Measurements from ENCODE around the gene AGPAT2.

AGPAT2 gene

DNA sequence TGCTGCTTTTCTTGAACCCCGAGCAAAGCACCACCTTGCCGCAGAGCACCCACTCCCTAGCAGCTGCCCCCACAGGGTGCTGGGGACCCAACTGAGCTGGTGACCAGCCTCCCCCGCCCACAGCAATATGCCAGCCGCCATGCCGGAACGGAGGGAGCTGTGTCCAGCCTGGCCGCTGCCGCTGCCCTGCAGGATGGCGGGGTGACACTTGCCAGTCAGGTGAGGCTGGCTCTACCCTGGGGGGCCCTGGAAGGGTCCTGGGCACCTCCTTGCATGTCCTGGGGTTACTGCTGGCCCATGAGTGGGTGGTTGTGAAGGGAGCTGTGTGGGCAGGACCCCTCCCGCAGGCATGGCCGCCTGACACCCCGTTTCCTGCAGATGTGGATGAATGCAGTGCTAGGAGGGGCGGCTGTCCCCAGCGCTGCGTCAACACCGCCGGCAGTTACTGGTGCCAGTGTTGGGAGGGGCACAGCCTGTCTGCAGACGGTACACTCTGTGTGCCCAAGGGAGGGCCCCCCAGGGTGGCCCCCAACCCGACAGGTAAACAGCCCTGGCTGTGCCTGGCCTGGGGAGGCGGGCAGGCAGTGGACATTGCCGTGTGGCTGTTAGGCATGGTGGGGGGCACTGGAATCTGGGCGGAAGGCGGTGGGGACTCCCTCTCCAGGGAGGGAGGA, 17.3 kb downstream of the AGPAT2 start:
- DNase-seq (no peak), ATAC-seq (ENCODE audit: insufficient read depth, low read depth) (no peak)
- Histone ChIP-seq H4K20me1 (ENCODE audit: insufficient read depth, low read length) (no peaks in the 10 kb centered on the region), H3K4me1 (ENCODE audit: insufficient read depth, low read length) (no peaks in the 10 kb centered on the region), H3K9me3 (ENCODE audit: insufficient read depth, low read length, severe bottlenecking) (no peaks in the 10 kb centered on the region), H3K79me2 (ENCODE audit: insufficient read depth, low read length) (no peaks in the 10 kb centered on the region), H3K4me3 (ENCODE audit: low read depth in 1 of 2, low read length in 2 of 2) (no peak overlapping the region), H3K9ac (ENCODE audit: low read depth, low read length) (no peak overlapping the region), H3K27ac (ENCODE audit: low read length) (no peak overlapping the region), H3K36me3 (ENCODE audit: insufficient read depth, low read length) (0 out of 2 replicates have a peak, but pooled peaks cover 3% of the 10 kb centered on the region), H2AFZ (ENCODE audit: low read depth, low read length) (no peak overlapping the region), H3K27me3 (ENCODE audit: insufficient read depth, low read length, poor library complexity) (no peaks in the 10 kb centered on the region), H3K4me2 (ENCODE audit: insufficient read depth, low read length) (no peak overlapping the region)
- TF ChIP-seq, protein P1, sequence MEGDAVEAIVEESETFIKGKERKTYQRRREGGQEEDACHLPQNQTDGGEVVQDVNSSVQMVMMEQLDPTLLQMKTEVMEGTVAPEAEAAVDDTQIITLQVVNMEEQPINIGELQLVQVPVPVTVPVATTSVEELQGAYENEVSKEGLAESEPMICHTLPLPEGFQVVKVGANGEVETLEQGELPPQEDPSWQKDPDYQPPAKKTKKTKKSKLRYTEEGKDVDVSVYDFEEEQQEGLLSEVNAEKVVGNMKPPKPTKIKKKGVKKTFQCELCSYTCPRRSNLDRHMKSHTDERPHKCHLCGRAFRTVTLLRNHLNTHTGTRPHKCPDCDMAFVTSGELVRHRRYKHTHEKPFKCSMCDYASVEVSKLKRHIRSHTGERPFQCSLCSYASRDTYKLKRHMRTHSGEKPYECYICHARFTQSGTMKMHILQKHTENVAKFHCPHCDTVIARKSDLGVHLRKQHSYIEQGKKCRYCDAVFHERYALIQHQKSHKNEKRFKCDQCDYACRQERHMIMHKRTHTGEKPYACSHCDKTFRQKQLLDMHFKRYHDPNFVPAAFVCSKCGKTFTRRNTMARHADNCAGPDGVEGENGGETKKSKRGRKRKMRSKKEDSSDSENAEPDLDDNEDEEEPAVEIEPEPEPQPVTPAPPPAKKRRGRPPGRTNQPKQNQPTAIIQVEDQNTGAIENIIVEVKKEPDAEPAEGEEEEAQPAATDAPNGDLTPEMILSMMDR (IDR thresholded peaks at IDR 0.05; ENCODE audit: borderline replicate concordance, extremely low read depth, low read length, poor library complexity, severe bottlenecking): no peak
- TF ChIP-seq EZH2 (IDR thresholded peaks at IDR 0.05; ENCODE audit: borderline replicate concordance, low read depth, low read length, severe bottlenecking): no peak

DNA sequence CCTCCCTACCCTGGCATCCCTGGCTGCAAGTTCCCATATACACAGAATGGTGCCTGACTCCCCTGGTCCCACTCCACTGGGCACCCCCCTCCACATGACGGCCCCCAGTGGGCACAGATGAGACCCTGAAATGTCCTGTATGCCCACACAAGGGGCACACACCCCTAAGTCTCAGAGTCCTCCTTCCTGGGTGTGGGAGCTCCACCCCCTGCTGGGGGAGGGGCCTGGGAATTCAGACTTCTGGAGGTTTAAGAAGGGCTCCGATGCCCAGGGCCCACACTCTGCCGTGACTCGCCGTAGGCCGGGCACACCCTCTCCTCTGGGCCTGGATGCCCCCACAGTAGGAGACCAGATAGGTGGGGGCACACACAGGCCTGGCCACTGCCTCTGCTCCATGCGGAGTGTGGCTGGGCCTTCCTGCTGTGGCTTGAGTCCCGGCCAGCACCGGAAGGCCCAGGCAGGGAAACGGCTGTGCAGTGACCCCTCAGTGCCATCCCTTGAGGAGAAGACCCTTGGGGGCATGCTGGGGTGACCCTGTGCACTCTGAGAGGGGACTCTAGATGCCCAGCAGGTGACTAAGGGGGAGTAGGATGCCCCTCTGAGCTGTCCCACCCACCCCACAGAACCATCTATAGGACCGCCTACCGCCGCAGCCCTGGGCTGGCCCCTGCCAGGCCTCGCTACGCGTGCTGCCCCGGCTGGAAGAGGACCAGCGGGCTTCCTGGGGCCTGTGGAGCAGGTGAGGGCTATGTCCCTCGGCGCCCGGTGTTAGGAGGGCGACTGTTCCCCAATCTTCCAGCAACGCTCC, 18.1 kb downstream of the AGPAT2 start:
- ATAC-seq (ENCODE audit: insufficient read depth, low read depth) (0 out of 3 replicates have a peak, but pooled peaks have one; percentile 20), DNase-seq (peak; percentile 18)
- no peak overlapping the region for H3K27ac ChIP-seq (ENCODE audit: low read length)
- no peak overlapping the region for H3K9ac ChIP-seq (ENCODE audit: low read depth, low read length)
- no peaks in the 10 kb centered on the region for H4K20me1 ChIP-seq (ENCODE audit: insufficient read depth, low read length)
- TF ChIP-seq, protein P1 (IDR thresholded peaks at IDR 0.05; ENCODE audit: borderline replicate concordance, extremely low read depth, low read length, poor library complexity, severe bottlenecking): no peak
- no peak for TF ChIP-seq EZH2 (IDR thresholded peaks at IDR 0.05; ENCODE audit: borderline replicate concordance, low read depth, low read length, severe bottlenecking)
- no peaks in the 10 kb centered on the region for H3K36me3 ChIP-seq (ENCODE audit: insufficient read depth, low read length)
- no peaks in the 10 kb centered on the region for H3K79me2 ChIP-seq (ENCODE audit: insufficient read depth, low read length)
- no peaks in the 10 kb centered on the region for H3K27me3 ChIP-seq (ENCODE audit: insufficient read depth, low read length, poor library complexity)
- H3K9me3 ChIP-seq (ENCODE audit: insufficient read depth, low read length, severe bottlenecking): no peaks in the 10 kb centered on the region
- no peaks in the 10 kb centered on the region for H3K4me1 ChIP-seq (ENCODE audit: insufficient read depth, low read length)
- no peak overlapping the region for H3K4me3 ChIP-seq (ENCODE audit: low read depth in 1 of 2, low read length in 2 of 2)
- H3K4me2 ChIP-seq (ENCODE audit: insufficient read depth, low read length): no peak overlapping the region
- H2AFZ ChIP-seq (ENCODE audit: low read depth, low read length): no peak overlapping the region

DNA sequence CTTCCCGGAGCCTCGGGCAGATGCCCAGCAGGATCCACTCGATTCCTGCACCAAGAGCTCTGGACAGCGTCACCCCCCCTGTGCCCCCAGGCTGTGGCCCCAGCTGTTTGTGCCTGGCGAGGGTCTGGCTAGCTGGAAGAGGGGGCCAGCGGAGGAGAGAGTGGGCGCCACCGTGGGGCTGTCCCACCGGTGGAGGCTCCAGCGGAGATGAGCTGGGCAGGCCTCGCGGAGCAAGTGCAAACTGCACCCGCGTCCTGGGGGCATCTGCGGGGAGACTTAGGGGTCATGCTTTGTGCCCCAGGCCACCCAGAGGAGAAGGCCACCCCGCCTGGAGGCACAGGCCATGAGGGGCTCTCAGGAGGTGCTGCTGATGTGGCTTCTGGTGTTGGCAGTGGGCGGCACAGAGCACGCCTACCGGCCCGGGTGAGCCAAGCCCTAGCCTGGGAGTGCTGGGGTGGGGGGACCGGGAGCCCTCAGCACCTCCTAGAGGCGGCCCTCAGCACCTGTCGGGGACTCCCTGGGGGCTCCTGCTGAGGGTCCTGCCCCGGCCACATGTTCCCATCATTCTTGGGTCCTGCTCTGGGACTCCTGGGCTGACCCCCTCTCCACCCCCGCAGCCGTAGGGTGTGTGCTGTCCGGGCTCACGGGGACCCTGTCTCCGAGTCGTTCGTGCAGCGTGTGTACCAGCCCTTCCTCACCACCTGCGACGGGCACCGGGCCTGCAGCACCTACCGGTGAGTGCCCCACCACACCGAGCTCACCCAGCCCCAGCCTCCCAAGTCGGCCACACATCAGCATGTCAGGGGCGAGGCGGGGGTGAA, 19.1 kb downstream of the AGPAT2 start:
- H3K79me2 ChIP-seq (ENCODE audit: insufficient read depth, low read length): no peaks in the 10 kb centered on the region
- no peak overlapping the region for H3K27ac ChIP-seq (ENCODE audit: low read length)
- DNase-seq (no peak), ATAC-seq (ENCODE audit: insufficient read depth, low read depth) (no peak)
- H3K4me2 ChIP-seq (ENCODE audit: insufficient read depth, low read length): no peak overlapping the region
- no peak overlapping the region for H3K9ac ChIP-seq (ENCODE audit: low read depth, low read length)
- no peak overlapping the region for H2AFZ ChIP-seq (ENCODE audit: low read depth, low read length)
- no peak overlapping the region for H3K4me3 ChIP-seq (ENCODE audit: low read depth in 1 of 2, low read length in 2 of 2)
- no peaks in the 10 kb centered on the region for H3K4me1 ChIP-seq (ENCODE audit: insufficient read depth, low read length)
- TF ChIP-seq, protein P1 (IDR thresholded peaks at IDR 0.05; ENCODE audit: borderline replicate concordance, extremely low read depth, low read length, poor library complexity, severe bottlenecking): no peak
- TF ChIP-seq EZH2 (IDR thresholded peaks at IDR 0.05; ENCODE audit: borderline replicate concordance, low read depth, low read length, severe bottlenecking): no peak
- H3K36me3 ChIP-seq (ENCODE audit: insufficient read depth, low read length): no peaks in the 10 kb centered on the region
- no peaks in the 10 kb centered on the region for H3K9me3 ChIP-seq (ENCODE audit: insufficient read depth, low read length, severe bottlenecking)
- H4K20me1 ChIP-seq (ENCODE audit: insufficient read depth, low read length): no peaks in the 10 kb centered on the region
- H3K27me3 ChIP-seq (ENCODE audit: insufficient read depth, low read length, poor library complexity): no peaks in the 10 kb centered on the region

Data from DND-41 (cell line).